GM23248 (cell line): Measurements from ENCODE around the gene STK17A.

Experiments used
- EZH2 ChIP-seq: fragments of 200-600 bp; sonication (generic); IDR thresholded peaks from 2 replicates; pipeline ENCODE4 v1.6.1; 2018; ENCODE audit warnings: antibody characterized with exemption, mild to moderate bottlenecking; ENCODE audit not compliant: insufficient read depth, poor library complexity, severe bottlenecking
- EZH2phosphoT487 ChIP-seq: fragments of 200-600 bp; sonication (generic); IDR thresholded peaks from 2 replicates; pipeline ENCODE4 v1.6.1; 2018; ENCODE audit warnings: antibody characterized with exemption, moderate library complexity, mild to moderate bottlenecking, low read depth; ENCODE audit not compliant: insufficient read depth

- TF ChIP-seq EZH2 = no peak
- TF ChIP-seq EZH2phosphoT487 = no peak
These were observed 43.8 kb downstream of the STK17A start for GRCh38 chr7:43626695-43627094.
